Ovary (tissue), 9 donors: ENCODE data around the gene CACNA1H. TPM values are rescaled to one million over a fixed set of nuclear protein-coding genes. Genes with fewer than 3 reads are reported as not detected.
"Not testable (repeated sequence)": the region's sequence is repeated elsewhere in the genome, so short reads cannot be mapped to it uniquely, and the experiment has no call there.

Experiments used
- DNase-seq, 5 donors: peaks; one replicate each; pipeline ENCODE4 v3.0.0-alpha.2; 2019 to 2020
- H3K27ac ChIP-seq, 2 donors: fragments of 200-600 bp; one replicate each; pipeline versions ENCODE4 v1.5.1 to v1.8.0; 2019 to 2022
- H3K27me3 ChIP-seq: fragments of 200-600 bp; one replicate; pipeline ENCODE4 v1.8.0; 2022
- H3K36me3 ChIP-seq: fragments of 200-600 bp; sonication (generic); one replicate; pipeline ENCODE4 v1.5.1; 2019
- H3K4me1 ChIP-seq: one replicate; pipeline ENCODE4 v1.8.1; 2013; ENCODE audit warnings: mild to moderate bottlenecking, moderate library complexity; ENCODE audit not compliant: insufficient read depth
- H3K4me3 ChIP-seq: fragments of 200-600 bp; sonication (generic); one replicate; pipeline ENCODE4 v1.5.1; 2017
- H3K9me3 ChIP-seq, 2 donors: fragments of 200-600 bp in 1 of 2; sonication (generic) in 1 of 2; one replicate each; pipeline versions ENCODE4 v1.5.1 to v1.8.1; 2013 to 2019; ENCODE audit warnings: mild to moderate bottlenecking in 1 of 2, moderate library complexity in 1 of 2
- EP300 ChIP-seq: sonication (generic); formaldehyde crosslinking; IDR thresholded peaks from one replicate; pipeline ENCODE4 v1.6.1; 2017; ENCODE audit warnings: antibody characterized with exemption
- POLR2A ChIP-seq: fragments of 450-650 bp; IDR thresholded peaks from one replicate; pipeline ENCODE4 v1.6.1; 2017; ENCODE audit warnings: antibody characterized with exemption, mild to moderate bottlenecking, moderate library complexity
- WGBS, 3 donors: extraction: QIAGEN DNeasy Blood & Tissue Kit in 1 of 3; methylation state at CpG; one replicate each; pipeline versions ENCODE4 v1.1.5 to v1.1.7; 2013 to 2017; 5-methylcytosine and 5-hydroxymethylcytosine counted together
- intact Hi-C, 4 donors: fragments of 100-400 bp; cut with DNase I; formaldehyde crosslinking; loops; one replicate each; pipeline versions ENCODE4 v1.11.0 to v1.15.1; 2022 to 2023
- polyA plus RNA-seq, 2 donors: library from polyadenylated mRNA; stranded (reverse); fragments of 200-250 nt in 1 of 2; fragments of 350-450 nt in 1 of 2; fragmentation: Illumina TruSeq in 1 of 2; extraction: RNeasy Lipid Tissue Mini Kit (QIAGEN cat#74804) in 1 of 2; gene quantifications; one replicate each; pipeline ENCODE4 v1.2.3, GENCODE V29; 2013 to 2014
- total RNA-seq, 7 donors: library from RNA; depleted of rRNA in 2 of 7; stranded (reverse); fragments of >200 nt in 2 of 7; fragmentation: NEBNext Ultra II Directional in 3 of 7; extraction: Animal tissue kit (Norgen Biotek cat#: 25700) in 3 of 7; gene quantifications; one replicate each; pipeline versions ENCODE4 v1.1.0 to v1.2.4, GENCODE V29; 2016 to 2023
- TF ChIP-seq, protein P1 (sequence below), 3 donors: fragments of 450-650 bp in 2 of 3; fragments of 200-600 bp in 1 of 3; IDR thresholded peaks; one replicate each; pipeline versions ENCODE4 v1.5.1 to v1.8.0; 2016 to 2022; ENCODE audit warnings: antibody characterized with exemption in 3 of 3, mild to moderate bottlenecking in 1 of 3
- donor health status: DM: no; HTN: no; CAD: no; lungs with moderate emphysema.
- donor health status: DM: no; HTN: no; CAD: no.
- donor health status: Bipolar disorder and iron deficiency.
- donor health status: DM: yes; HTN: yes; CAD: no.
- donor health status: DM: no; HTN: no; CAD: no.
- donor health status: DM: yes; HTN: yes; CAD: no.

The CACNA1H gene
- total and polyA plus RNA-seq, 9 donors: 7.3 to 217 (median 106) TPM

GRCh38 chr16:1182950-1183907, 30.3 kb downstream of the CACNA1H start:
- no peaks in the 10 kb centered on the region for H3K9me3 ChIP-seq
- TF ChIP-seq POLR2A: no peak
- TF ChIP-seq, protein P1, sequence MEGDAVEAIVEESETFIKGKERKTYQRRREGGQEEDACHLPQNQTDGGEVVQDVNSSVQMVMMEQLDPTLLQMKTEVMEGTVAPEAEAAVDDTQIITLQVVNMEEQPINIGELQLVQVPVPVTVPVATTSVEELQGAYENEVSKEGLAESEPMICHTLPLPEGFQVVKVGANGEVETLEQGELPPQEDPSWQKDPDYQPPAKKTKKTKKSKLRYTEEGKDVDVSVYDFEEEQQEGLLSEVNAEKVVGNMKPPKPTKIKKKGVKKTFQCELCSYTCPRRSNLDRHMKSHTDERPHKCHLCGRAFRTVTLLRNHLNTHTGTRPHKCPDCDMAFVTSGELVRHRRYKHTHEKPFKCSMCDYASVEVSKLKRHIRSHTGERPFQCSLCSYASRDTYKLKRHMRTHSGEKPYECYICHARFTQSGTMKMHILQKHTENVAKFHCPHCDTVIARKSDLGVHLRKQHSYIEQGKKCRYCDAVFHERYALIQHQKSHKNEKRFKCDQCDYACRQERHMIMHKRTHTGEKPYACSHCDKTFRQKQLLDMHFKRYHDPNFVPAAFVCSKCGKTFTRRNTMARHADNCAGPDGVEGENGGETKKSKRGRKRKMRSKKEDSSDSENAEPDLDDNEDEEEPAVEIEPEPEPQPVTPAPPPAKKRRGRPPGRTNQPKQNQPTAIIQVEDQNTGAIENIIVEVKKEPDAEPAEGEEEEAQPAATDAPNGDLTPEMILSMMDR (IDR thresholded peaks at IDR 0.05): no peak
- no peak for TF ChIP-seq EP300
- no peaks in the 10 kb centered on the region for H3K36me3 ChIP-seq
- H3K4me3 ChIP-seq: peak overlapping the region; percentile 12
- peaks cover 37% of the 10 kb centered on the region for H3K4me1 ChIP-seq
- intact Hi-C loops: no loop called here
- 16 to 22% (median 22%) methylated on average over 41 to 44 of the region's 45 CpGs for WGBS, 3 donors
- peak overlapping the region; percentile 72 to 94 for H3K27ac ChIP-seq
- H3K27me3 ChIP-seq: no peaks in the 10 kb centered on the region
- peak; percentile 86 to 92 (median 89) for DNase-seq

DNA sequence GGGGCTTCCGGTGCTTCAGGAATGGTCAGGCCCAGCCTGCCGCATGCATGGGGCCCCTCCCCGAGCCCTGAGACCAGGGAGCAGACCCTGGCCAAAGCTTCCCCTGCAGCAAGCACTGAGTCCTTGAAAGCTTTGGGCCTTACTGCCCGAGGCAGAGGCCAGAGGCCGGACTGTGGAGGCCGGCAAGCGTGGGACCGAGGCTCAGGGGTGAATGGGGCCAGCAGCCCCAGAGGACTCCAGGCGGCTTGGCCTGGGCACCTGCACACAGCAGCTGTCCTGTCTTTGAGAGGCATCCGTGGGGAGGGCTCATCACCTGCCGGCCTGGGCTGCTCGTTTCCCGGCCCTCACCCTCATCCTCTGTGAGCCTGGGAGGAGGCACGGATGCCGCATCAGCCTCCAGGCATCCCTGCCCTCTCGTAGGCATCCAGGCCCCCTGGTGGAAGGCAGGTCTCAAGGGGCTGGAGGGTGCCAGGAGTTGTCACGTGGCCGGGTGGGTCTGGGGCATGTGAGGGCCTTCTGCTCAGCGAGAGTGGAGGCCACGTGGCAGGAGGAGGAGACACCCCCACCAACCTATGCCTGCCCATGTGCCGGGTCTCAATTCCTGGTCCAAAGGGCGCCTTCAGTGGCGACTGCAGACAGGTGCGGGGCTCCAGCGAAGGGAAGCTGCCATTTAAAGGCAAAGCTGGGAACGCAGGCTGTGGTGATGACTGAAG, 31.4 kb downstream of the CACNA1H start:
- intact Hi-C loops: no loop called here
- no peaks in the 10 kb centered on the region for H3K9me3 ChIP-seq
- peaks cover 37% of the 10 kb centered on the region for H3K4me1 ChIP-seq
- no peaks in the 10 kb centered on the region for H3K36me3 ChIP-seq
- WGBS, 3 donors: 85 to 88% (median 87%) methylated on average over 26 of the region's 26 CpGs
- no peak for TF ChIP-seq EP300
- H3K27me3 ChIP-seq: no peaks in the 10 kb centered on the region
- DNase-seq: no peak
- no peak overlapping the region for H3K4me3 ChIP-seq
- peak overlapping the region in 1 of 2 donors; percentile 94 for H3K27ac ChIP-seq

GRCh38 chr16:1184980-1185379, 32.1 kb downstream of the CACNA1H start:
- no peak for DNase-seq
- Histone ChIP-seq H3K36me3 (no peaks in the 10 kb centered on the region), H3K27me3 (no peaks in the 10 kb centered on the region), H3K4me1 (peaks cover 35% of the 10 kb centered on the region), H3K27ac (peak overlapping the region in 1 of 2 donors; percentile 16), H3K9me3 (no peaks in the 10 kb centered on the region), H3K4me3 (no peak overlapping the region)
- whole genome bisulfite sequencing, 3 donors: 91 to 95% (median 94%) methylated on average over 18 of the region's 18 CpGs
- intact Hi-C loops: no loop called here
- no peak for TF ChIP-seq POLR2A
- TF ChIP-seq EP300: no peak
- TF ChIP-seq, protein P1 (IDR thresholded peaks at IDR 0.05): no peak

DNA sequence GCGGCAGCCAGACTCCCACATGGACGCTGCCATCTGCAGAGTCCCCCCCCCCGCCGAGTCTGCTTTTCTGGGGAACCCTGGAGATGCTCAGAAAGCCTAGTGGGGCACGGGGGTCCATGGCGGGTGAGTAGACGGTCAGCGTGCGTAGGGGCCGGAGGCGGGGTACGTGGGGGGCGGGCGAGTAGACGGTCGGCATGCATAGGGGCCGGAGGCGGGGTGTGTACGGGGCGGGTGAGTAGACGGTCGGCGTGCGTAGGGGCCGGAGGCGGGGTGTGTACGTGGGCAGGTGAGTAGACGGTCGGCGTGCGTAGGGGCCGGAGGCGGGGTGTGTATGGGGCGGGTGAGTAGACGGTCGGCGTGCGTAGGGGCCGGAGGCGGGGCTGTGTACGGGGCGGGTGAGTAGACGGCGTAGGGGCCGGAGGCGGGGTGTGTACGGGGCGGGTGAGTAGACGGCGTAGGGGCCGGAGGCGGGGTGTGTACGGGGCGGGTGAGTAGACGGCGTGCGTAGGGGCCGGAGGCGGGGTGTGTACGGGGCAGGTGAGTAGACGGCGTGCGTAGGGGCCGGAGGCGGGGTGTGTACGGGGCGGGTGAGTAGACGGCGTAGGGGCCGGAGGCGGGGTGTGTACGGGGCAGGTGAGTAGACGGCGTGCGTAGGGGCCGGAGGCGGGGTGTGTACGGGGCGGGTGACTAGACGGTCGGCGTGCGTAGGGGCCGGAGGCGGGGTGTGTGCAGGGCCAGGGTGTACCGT, 32.7 kb downstream of the CACNA1H start:
- H3K4me3 ChIP-seq, H3K27me3 ChIP-seq, DNase-seq, H3K36me3 ChIP-seq, intact Hi-C loops, H3K9me3 ChIP-seq: not testable (repeated sequence)
- 78 to 86% (median 81%) methylated on average over 32 to 61 of the region's 86 CpGs for WGBS, 3 donors
- H3K27ac ChIP-seq: peak overlapping the region in 1 of 2 donors; percentile 16
- H3K4me1 ChIP-seq: peaks cover 28% of the 10 kb centered on the region
